Bone marrow (tissue), 2 donors: ENCODE data around the gene CPXM2.

Source experiments
- DNase-seq, 2 donors: peaks; one replicate each; lab custom pipeline; 2025; lab: John Stamatoyannopoulos, UW

CPXM2 gene

DNA sequence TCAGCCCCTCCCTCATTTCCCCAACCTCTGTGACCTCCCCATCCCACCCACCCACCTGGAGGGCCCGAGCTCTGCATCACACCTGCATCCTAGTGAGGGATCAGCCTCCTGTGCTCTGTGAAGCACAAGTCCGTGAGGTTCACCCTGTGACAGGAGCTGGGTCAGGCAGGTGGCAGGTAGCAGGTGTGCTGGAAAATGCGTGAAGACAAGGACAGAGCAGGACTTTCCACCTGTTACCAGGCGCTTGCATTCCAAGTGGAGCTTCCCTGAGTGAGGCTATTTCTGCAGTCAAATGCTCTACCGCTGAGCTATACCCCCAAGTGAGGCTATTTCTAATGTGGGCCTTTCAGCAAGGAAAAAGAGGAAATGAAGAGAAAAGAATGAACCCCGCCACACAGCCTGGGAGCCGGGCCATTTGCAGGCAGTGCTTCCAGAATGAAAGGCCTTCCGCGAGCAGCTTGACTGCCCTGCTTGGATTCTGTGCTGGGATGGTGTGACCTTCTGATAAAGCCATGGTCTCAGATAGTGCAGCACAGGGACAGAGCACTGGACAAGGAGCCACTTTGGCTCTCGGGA is 13.3 kb upstream of the CPXM2 start:
- DNase-seq, result no peak

GRCh38 chr10:123903621-123904020 is 12.0 kb upstream of the CPXM2 start:
- no peak for DNase-seq

GRCh38 chr10:123901621-123902020 is 10.0 kb upstream of the CPXM2 start:
- no peak for DNase-seq

DNA sequence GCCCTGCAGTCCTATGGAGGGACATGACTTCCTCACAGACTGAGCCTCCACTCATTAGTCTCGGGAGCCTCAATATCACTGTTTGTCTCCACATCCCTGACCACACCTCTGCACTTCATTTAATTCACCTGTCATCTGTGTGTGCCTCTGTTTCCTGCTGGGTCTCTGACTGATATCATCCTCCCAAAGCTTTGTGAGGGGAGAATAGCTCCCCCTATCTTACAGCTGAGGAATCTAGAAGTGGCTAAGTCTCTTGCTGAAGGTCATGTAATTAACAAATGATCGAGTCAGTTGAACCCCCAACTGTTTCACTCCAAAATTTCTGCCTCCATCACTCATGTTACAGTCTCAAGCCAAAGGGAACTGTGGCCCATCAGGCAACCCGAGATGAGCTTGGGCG is 5.5 kb upstream of the CPXM2 start:
- no peak for DNase-seq

GRCh38 chr10:123896246-123896927 is 4.8 kb upstream of the CPXM2 start:
- DNase-seq, result no peak

- no peak for DNase-seq
These were observed 2.0 kb upstream of the CPXM2 start for GRCh38 chr10:123893651-123894050.

DNA sequence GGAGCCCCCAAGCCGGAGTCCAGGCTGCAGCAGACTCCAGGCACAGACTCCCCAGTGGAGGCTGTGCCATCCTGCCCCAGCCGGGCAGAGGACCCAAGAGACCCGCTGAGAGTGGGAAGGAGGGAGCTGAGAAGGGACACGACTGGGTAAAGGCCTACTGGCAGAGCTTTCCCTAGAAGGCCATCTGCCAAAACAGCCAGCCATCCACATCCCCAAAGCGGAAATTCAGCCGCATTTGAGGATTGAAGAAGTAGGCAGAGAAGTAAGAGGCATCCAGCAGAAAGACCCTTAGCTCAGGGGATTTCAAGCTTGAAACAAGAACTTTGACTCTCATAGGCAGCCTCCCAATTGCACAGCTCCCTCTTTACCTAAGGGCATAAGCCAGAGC is 857 bp downstream of the CPXM2 start:
- DNase-seq, result no peak

DNA sequence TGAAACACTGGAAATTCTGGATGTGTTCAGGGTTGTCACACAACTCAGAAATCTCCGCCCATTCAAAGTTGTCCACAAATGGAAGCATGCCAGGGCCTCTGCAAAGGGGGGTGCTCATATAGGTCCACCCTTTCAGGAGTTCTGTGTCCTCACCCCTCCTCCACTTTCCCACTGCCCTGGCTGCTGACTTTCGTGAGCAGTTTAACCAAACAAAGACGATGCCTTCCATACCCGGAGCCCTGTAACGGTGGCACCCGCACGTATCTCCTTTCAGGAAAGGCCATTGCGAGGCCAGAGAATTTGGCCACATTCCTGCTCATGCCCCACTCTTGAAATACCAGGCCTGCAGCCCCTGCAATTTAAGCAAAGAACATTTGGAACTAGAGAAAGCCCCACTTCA is 1.4 kb downstream of the CPXM2 start:
- no peak for DNase-seq

DNA sequence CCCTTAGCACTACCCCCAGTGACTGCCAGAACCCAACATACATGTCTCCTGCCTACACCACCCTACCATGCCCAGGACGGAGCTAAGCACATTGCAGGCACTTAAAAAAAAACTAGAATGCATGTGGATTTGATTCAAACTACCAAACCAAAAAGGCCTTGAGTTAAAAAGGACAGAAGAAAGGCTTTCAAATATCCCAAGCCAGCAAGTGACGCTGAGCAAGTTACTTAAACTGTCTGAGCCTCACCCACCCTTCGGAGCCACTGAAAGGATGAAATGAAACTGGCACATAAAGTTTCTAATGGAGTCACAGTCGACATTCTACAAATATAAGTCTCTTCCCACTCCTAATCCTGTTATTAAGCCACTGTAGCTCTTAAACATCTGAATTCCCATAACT is 1.8 kb downstream of the CPXM2 start:
- no peak for DNase-seq

DNA sequence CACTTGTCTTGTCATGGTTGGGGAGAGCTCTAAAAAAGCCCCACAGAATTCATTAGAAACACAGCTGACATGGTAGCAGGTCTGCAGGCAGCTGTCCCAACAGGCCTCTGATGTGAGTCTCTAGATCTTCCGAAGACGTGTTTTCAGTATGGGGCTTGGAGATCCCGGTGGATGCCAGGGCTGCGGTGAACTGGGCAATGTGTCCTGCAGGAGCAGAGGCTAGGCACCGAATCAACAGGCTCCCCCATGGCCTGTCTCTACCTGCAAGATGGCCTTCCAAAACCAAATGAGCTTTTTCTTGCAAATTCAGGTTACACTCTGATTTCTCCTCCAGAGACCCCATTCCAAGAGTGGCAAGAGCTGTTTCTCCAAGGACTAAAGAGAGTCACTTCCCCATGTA is 2.9 kb downstream of the CPXM2 start:
- DNase-seq, result no peak

DNA sequence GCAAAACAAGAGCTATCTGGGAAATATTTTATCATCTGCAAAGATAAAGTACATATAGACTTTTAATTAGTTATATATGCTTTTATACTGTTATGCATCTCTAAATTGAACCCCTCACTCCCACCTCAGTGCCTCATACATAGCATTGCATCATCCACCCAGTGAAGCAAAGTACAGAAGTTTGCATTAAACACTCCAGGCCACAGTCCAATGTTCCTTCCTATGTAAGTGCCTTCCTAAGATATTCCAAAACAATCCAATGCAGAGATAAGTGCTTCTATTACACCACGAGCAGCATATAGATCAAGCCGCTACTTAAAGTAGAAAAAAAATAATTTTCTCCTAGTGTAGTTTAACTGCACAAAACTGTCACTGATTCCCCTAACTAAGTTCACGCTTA is 3.4 kb downstream of the CPXM2 start:
- no peak for DNase-seq

DNA sequence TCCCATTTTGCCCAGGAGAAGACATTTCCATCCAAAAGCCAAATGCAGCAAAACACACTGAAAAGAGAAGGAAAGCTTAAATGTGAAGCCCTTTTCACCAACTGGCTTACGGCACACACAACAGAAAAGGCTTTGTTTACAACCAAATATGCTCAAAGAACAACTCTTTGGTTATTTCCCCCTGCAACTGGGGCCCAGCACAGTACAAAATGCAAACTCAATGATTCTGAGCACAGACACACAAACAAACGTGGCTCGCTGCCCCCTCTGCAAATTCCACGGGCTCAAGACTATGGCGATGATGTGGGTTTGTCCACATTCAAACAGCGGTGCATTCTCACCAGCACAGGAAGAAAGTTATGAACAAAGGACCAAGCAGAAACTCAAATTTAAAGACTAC is 5.3 kb downstream of the CPXM2 start:
- no peak for DNase-seq

- DNase-seq, result no peak
These were observed 6.0 kb downstream of the CPXM2 start for GRCh38 chr10:123885406-123886170.

- no peak for DNase-seq
These were observed 6.7 kb downstream of the CPXM2 start for GRCh38 chr10:123884907-123885381.

DNA sequence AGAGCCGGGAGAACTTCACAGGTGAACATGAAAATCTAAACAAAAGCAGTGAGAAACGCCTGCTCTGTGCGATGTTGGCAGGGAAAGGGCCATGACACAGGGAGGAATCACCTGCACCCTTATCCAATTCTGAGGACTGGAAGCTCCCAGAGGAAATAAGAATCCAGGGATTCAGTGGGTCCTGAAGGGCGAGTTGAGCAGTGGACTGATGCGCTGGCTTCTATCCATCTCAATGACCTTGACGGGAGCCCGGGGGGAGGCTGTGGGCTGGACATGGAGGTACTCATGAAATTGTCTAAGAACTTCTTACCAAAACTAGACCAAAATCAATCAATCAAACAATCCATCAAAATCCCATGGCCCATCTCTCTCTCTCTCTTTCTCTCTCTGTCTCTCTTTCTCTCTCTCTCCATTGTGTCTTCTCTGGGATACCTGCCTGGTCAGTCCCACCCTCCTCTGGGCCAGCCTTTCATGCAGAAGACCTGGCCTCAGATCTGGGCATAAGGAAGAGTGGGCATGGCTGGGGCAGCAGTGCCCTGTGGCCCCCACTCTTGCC is 7.2 kb downstream of the CPXM2 start:
- DNase-seq, result no peak

GRCh38 chr10:123883673-123884320 is 7.8 kb downstream of the CPXM2 start:
- DNase-seq, result no peak

DNA sequence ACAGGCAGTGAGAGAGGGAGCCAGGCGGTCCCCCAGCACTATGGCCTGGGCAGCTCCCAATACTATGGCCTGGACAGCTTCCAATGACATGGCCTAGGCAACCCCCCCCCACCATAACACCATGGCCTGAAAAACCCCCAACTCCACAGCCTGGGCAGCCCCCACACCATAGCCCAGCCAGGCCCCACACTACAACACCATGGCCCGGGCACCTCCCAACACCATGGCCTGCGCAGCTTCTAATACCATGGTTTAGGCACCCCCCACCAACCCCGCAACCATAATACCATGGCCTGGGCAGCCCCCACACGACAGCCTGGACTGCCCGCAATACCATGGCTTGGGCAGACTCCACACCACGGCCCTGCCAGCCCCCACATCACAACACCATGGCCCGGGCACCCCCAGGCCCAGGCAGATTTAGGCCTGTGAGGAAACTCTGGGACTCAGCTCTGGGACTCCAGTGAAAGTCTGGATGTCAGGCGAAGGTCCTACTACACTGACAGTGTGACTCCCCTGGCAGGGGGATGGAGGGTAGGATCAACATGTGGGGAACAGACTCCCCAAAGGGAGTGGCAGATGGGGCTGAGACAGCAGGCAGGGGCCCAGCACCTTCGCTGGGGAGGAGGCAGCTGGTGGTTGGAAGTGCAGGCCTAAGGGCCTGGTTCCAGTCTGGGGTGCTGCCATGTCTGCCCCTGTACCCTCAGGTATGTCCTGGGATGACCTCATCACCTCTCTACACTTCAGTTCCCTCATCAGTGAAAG is 8.7 kb downstream of the CPXM2 start:
- DNase-seq, result no peak

- no peak for DNase-seq
These were observed 9.4 kb downstream of the CPXM2 start for GRCh38 chr10:123882177-123882576.

DNA sequence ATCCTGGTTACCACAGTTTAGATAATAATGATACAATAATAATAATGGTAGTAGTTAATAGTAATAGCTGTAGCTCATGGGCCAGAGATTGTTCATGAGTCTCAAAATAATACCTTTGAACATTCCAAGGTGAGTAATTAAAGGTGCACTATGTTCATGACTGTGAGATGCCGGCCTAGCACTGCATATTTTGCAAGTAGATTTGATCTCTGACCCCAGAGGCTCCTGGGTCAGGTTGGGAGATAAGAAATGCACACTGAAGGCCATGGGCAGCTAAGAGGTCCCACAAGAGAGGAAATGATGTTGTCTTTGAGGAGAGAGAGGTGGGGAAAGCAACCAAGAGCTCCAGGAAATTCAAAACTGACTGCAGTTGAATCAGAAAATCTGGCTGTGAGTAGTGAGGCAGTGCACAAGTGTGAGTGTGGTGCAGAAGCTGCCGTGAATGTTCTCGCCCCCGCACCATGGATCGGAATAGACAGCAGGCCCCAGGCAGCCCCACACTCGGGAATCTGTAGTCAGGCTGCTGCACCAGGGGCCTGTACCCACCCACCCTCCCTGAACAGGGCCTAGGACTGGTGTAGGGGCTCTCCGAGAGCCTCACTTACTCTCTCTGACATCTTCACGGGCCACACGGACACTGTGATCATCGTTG is 11.9 kb downstream of the CPXM2 start:
- DNase-seq, result no peak

GRCh38 chr10:123878666-123879303 is 12.8 kb downstream of the CPXM2 start:
- DNase-seq, result no peak

GRCh38 chr10:123870260-123870659 is 21.3 kb downstream of the CPXM2 start:
- DNase-seq, result no peak
